ENCODE results near the gene PCARE.
"Not testable (repeated sequence)": the region's sequence is repeated elsewhere in the genome, so short reads cannot be mapped to it uniquely, and the experiment has no call there.

PCARE gene

GRCh38 chr2:29112379-29112778 is 38.1 kb upstream of the PCARE start:
- Histone ChIP-seq H3K27me3 (no peaks in the 10 kb centered on the region), H3K4me1 (peaks cover 21% of the 10 kb centered on the region), H3K9me3 (no peaks in the 10 kb centered on the region), H3K4me3 (ENCODE audit: low read depth, low read length) (no peak overlapping the region), H3K36me3 (no peaks in the 10 kb centered on the region)
- no peak for TF ChIP-seq CTCF (IDR thresholded peaks at IDR 0.05; ENCODE audit: low read depth, low read length)
- no peak for DNase-seq

DNA sequence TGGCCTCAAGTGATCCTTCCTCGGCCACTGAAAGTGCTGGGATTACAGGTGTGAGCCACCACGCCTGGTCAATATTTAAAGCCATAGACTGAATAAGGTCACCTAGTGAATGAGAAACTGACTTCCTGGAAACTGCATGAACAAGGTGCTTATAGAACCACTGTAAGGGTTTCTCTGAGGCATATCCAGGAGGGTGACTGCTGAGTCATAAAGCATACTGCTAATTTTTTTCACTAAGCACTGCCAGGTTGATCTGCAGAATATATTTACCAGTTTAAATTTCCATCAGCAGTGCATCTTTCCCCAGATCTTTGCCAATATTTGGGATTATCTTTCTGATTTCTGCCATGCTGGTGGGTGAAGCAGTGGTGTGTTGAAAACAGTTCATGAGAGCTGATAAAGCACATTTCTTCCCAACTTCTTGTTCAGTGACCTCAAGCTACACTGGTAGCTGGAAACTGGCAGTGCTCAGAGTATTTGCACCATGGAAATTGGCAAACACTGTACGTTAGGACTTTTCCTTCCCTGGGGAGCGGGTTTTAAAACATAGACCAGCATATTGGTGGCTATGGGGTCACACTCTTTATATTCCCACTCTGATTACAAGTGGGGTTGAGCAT is 36.7 kb upstream of the PCARE start:
- TF ChIP-seq CTCF (IDR thresholded peaks at IDR 0.05; ENCODE audit: low read depth, low read length): no peak

GRCh38 chr2:29109246-29109645 is 34.9 kb upstream of the PCARE start:
- H3K36me3 ChIP-seq: no peaks in the 10 kb centered on the region
- H3K27me3 ChIP-seq: no peaks in the 10 kb centered on the region

More for the DNA sequence above, 36.7 kb upstream of the PCARE start:
- no peak overlapping the region for H3K4me3 ChIP-seq (ENCODE audit: low read depth, low read length)
- H3K36me3 ChIP-seq: no peaks in the 10 kb centered on the region
- H3K4me1 ChIP-seq: peaks cover 19% of the 10 kb centered on the region
- DNase-seq: no peak
- no peaks in the 10 kb centered on the region for H3K9me3 ChIP-seq
- no peaks in the 10 kb centered on the region for H3K27me3 ChIP-seq

GRCh38 chr2:29108225-29108624 is 33.9 kb upstream of the PCARE start:
- Histone ChIP-seq H3K27me3 (no peaks in the 10 kb centered on the region), H3K9me3 (no peaks in the 10 kb centered on the region), H3K4me3 (ENCODE audit: low read depth, low read length) (no peak overlapping the region), H3K4me1 (peaks cover 13% of the 10 kb centered on the region), H3K36me3 (no peaks in the 10 kb centered on the region)
- no peak for TF ChIP-seq CTCF (IDR thresholded peaks at IDR 0.05; ENCODE audit: low read depth, low read length)
- no peak for DNase-seq

More at GRCh38 chr2:29109246-29109645, 34.9 kb upstream of the PCARE start:
- Histone ChIP-seq H3K4me3 (ENCODE audit: low read depth, low read length) (no peak overlapping the region), H3K4me1 (peaks cover 23% of the 10 kb centered on the region), H3K9me3 (no peaks in the 10 kb centered on the region)
- TF ChIP-seq CTCF (IDR thresholded peaks at IDR 0.05; ENCODE audit: low read depth, low read length): no peak
- no peak for DNase-seq

DNA sequence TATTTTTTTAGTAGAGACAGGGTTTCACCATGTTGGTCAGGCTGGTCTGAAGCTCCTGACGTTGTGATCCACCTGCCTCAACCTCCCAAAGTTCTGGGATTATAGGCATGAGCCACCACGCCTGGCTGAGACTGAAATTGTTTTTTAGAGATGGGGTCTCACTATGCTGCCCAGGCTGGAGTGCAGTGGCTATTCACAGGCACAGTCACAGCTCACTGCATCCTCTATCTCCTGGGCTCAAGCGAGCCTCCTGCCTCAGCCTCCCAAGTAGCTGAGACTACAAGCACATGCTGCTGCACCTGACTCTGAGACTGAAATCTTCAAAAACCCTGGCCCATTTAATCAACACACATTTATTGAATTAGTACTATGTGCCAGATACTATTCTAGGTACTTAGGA is 33.2 kb upstream of the PCARE start:
- DNase-seq; H3K27me3 ChIP-seq; H3K36me3 ChIP-seq; H3K4me3 ChIP-seq (ENCODE audit: low read depth, low read length); H3K9me3 ChIP-seq: not testable (repeated sequence)
- peaks cover 11% of the 10 kb centered on the region for H3K4me1 ChIP-seq

- no peak for DNase-seq
- Histone ChIP-seq H3K4me3 (ENCODE audit: low read depth, low read length) (no peak overlapping the region), H3K27me3 (no peaks in the 10 kb centered on the region), H3K9me3 (no peaks in the 10 kb centered on the region), H3K4me1 (peaks cover 11% of the 10 kb centered on the region), H3K36me3 (no peaks in the 10 kb centered on the region)
- no peak for TF ChIP-seq CTCF (IDR thresholded peaks at IDR 0.05; ENCODE audit: low read depth, low read length)
Observed at GRCh38 chr2:29106980-29107388, 32.7 kb upstream of the PCARE start.
